ENCODE results near the gene INPP5A.

DNA sequence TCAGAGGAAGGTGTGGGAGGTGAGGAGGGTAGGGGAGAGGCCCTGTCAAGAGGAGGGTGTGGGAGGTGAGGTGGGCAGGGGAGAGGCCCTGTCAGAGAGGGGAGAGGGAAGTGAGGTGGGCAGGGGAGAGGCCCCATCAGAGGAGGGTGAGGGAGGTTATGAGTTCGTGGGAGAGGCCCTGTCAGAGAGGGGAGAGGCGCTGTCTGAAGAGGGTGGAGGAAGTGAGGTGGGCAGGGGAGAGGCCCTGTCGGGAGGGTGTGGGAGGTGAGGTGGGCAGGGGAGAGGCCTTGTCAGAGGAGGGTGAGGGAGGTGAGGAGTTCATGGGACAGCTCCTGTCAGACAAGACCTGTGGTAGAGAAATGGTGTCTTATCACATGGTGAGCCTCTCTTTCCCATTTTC is 74.4 kb downstream of the INPP5A start:
- TF ChIP-seq, protein P1, sequence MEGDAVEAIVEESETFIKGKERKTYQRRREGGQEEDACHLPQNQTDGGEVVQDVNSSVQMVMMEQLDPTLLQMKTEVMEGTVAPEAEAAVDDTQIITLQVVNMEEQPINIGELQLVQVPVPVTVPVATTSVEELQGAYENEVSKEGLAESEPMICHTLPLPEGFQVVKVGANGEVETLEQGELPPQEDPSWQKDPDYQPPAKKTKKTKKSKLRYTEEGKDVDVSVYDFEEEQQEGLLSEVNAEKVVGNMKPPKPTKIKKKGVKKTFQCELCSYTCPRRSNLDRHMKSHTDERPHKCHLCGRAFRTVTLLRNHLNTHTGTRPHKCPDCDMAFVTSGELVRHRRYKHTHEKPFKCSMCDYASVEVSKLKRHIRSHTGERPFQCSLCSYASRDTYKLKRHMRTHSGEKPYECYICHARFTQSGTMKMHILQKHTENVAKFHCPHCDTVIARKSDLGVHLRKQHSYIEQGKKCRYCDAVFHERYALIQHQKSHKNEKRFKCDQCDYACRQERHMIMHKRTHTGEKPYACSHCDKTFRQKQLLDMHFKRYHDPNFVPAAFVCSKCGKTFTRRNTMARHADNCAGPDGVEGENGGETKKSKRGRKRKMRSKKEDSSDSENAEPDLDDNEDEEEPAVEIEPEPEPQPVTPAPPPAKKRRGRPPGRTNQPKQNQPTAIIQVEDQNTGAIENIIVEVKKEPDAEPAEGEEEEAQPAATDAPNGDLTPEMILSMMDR (IDR thresholded peaks at IDR 0.05) = no peak
- no peak for TF ChIP-seq EP300 (IDR thresholded peaks at IDR 0.05; ENCODE audit: low read depth)

Data from transverse colon (tissue), 3 donors.